Stimulated activated CD8-positive, alpha-beta memory T cell treated with anti-CD3 and anti-CD28 coated beads, Interleukin-4, amount 100 ng/mL, for 24 hours (primary cell): ENCODE results near the gene ZC3H18.

ENCODE experiments used
- DNase-seq: peaks from one replicate; pipeline ENCODE4 v3.0.0-alpha.2; 2020; ENCODE audit warnings: low read depth

ZC3H18 gene

DNA sequence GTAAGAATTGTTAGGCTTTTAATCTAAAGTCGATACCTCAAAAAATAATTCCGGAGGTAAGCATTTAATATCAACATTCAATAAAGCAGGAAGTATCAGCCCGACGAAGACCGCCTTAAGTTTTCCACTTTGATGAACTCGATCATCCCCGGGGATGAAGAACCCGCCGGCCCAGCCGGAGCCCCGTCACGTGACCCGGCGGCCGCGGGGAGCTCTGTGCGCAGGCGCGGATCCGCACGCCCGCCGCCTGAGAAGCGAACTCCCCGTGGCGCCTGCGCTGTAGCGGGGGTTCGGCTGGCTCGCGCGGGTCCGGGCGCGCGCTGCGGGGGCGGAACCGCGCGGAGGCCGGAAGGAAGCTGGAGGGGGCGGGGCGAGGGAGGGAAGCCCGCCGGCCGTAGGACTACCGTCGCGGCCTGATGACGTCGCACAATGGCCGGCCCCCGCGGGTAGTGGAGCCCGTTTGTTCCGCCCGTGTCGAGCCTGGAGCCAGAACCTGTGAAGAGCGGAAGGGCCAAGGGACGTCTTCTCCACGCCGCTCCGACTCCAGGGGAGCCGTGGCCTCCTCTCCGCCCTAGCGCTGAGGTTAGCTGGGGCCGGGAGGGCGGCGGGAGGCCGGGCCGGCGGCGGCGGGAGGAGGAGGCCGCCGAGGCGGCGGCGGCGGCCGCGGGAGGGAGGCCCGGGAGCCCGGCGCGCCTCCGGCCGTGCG, at the start of gene ZC3H18:
ZC3H18 (plus strand) TSS at position 419 of the 706 bp plus-strand sequence. CDS start 6,721 bp downstream, outside the sequence.
- peak; percentile 98 for DNase-seq

DNA sequence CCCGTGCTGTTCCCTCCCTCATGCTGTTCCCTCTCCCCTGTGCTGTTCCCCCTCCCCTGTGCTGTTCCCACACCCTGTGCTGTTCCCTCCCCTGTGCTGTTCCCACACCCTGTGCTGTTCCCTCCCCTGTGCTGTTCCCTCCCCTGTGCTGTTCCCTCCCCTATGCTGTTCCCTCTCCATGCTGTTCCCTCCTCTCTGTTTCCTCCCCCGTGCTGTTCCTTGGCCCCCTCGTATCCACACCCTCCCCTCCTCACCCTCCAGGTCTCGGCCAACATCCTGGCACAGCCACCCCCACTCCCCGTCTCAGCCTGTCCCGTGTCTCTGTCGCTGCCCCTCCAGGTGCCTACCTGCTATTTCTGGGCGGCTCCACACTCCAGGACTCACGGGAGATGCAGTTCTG, 48.5 kb upstream of the ZC3H18 start:
- no peak for DNase-seq

DNA sequence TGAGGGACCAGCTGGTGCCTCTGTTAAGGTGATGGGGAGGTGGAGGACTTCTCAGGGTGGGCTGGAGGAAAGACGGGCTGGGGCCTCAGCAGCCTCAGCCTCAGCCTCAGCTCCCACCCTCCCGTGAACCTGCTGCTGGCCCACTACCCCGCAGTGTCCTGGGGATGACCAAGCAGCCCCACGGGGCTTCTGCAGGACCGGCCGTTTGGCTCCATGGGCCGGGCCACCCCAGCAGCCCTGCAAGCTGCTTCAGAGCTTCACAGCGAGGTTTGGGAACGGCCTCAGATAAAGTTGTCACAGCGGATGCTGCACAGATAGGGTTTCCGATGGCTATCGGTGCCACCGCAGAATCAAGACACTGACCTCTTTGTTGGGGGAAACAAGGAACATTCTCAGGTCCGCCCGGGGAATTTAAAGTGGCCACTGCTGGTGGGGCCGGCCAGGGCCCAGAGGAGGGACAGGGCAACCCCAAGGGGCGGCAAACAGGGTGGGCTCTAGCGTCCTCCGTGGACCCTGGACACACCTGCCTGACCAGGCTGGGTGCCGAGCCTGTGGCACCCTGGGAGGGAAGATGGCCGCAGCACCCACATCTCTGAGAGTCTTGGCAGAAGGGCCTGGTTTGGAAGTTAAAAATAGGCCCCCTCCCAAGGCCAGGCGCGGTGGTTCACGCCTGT, 47.8 kb upstream of the ZC3H18 start:
- DNase-seq = no peak

DNA sequence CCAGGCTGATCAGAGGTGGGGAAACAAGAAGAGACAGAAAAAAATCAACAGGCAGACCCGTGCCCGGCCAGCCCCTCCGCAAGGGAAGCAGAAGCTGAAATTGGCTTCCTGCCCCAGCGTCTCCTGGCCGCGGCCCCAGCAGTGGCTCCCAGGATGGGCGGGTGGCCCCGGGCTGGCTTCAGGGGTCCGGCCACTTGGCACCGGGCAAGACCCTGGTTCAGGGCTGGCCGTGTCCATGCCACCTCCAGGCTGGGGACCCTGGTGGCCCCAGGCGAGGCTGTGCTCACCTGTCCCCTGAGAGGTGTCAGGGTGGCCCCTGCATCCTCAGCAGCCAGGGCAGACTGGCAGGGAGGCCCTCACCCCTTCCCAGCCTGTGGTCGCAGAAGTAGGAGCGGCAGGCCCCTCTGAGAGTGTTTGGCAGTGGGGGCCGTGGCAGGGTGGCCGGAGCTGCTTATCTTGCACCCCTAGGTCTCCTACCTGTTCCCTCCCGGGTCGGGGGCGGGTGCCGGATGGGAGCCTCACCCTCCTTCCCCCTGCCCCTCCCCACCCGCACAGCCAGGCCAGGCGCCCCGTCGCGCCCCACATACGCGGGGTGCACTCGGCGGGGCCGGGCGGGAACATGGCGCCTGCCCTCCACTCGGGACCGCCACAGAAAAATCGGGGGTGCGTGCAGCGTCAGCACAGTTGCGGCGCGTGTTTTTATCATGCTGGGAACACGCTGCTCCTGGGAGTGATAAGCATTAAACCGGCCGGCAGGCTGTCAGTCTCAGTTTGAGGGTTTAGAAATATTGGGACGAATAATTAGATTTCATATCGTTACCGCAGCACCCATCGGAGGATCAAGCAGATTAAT, 46.7 kb upstream of the ZC3H18 start:
- no peak for DNase-seq

DNA sequence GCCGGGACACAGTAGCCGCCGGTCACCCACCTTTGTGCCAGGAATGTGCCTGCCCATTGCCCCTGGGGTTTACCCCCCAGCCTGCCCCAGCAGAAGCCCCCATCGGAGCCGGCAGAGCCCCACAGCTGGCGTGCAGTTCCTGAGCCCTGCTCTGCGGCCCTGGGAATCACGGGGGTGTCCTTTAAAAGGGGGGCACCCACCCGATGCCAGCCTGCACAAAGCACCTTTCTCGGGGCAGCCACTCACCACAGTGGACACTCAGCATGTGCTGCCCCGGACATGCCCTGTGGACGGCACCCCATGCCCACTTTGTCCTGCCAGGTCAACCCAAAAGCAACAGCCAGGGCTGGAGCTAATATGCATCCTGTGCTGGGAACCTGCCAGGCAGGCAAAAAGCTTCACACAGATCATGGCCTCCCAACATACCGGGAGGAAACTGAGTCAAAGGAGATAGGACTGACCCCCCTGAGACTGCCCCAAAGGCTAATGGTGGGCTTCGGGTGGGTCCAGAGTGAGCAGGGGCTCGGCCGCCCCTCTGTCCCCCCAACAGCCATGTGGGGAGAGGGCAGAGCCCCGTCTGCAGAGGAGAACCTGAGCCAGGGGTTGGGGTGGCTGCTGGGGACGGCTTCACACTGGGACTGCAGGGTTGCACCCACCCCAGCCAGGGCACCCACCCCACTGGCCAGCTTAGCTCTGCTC, 45.8 kb upstream of the ZC3H18 start:
- DNase-seq = no peak

DNA sequence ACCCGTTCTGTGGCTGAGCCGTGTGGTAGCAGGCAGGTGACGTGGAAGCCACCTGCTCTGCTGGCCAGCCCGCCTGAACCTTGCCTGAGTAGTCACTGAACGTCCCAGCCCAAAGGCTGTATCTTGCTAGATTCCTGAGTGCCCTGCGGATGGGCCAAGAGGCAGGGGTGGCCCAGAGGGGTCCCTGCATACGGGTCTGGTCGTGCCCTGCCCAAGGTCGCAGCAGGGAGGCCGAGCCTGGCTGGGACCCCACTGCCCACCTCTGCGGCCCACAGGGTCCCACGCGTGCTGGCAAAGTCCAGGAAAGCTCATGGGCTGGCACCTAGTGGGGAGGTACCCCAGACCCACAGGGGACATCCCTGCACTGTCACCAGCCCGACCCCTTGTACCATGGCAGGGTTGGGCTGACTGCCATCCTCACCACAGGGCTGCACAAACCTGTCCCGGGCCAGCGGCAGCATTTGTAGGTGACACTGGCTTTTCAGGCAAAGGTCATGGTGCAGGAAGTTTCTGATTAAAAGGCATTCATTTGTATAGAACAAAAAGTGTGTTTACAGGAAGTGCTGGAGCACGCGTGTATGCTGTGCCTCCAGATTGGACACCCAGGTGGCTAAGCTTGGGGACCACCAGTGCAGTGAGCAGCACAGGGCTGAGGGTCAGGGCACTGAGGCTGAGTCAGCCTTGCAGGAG, 45.1 kb upstream of the ZC3H18 start:
- no peak for DNase-seq

DNA sequence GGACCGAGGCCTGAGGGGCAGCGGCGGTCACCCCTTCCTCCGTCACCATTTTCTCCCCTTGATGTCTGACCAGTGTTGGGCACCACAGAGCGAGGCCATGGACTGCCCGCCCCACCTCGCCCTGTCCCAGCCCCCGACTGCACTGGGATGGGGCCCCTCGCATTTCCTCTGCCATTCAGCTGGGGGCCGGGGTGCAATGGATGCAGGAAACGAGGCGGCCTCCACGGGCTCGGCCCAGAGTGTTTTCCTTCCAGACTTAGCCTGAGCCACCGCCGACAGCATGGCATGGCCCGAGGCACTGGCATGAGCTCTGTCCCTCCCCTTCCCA, 44.6 kb upstream of the ZC3H18 start:
- DNase-seq = no peak

DNA sequence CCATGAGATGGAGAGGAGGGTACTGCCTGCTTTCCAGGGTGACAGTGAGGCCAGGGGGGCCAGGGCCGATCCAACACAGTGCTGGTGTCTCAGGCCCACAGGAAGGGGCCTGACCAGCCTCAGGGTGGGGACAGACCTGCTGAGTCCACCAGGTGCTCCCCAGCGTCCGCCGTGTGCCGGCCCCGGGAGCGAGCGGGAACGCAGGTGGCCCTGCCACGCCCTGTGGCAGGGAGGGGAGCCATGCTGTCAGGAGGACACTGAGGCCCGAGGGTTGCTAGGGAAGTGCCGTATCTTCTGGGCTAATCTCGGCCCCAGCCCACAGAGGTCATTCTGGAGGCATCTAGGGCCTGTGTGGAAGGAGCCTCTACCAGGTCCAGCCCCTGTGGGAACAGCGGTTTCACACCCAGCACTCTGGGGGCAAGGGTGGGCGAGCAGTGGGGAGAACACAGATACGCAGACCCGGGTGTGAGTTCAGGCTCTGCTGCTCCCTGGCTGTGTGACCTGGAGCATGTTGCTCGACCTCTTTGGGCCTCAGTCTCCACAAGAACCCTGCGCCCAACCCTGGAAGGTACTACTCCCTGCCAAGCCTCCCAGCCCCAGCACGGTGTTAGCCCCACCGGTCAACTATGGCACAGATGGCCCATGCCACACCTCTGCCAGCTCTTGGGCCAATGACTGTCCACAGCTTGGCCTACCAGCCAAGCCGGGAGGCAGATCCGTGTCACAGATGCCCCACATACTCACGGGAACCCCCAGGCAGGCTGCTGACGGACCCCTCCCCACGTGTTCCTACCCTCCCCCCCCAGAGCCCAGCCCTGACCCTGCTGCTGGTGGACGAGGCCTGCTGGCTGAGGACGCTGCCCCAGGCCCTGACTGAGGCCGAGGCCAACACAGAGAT, 43.9 kb upstream of the ZC3H18 start:
- DNase-seq = no peak

DNA sequence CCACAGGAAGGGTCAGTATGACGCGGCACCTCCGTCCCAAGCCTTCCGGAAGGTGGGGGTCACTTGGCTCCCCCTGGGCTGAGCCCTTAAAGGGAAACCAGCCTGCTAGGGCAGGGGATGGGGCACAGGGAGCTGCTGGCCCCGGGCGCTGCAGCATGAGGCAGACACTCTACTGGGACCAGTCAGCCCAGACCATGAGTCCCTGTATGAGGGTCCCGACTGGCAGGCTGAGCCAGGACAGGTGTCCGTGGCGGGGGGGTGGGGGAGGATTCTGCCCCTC, 43.4 kb upstream of the ZC3H18 start:
- no peak for DNase-seq

DNA sequence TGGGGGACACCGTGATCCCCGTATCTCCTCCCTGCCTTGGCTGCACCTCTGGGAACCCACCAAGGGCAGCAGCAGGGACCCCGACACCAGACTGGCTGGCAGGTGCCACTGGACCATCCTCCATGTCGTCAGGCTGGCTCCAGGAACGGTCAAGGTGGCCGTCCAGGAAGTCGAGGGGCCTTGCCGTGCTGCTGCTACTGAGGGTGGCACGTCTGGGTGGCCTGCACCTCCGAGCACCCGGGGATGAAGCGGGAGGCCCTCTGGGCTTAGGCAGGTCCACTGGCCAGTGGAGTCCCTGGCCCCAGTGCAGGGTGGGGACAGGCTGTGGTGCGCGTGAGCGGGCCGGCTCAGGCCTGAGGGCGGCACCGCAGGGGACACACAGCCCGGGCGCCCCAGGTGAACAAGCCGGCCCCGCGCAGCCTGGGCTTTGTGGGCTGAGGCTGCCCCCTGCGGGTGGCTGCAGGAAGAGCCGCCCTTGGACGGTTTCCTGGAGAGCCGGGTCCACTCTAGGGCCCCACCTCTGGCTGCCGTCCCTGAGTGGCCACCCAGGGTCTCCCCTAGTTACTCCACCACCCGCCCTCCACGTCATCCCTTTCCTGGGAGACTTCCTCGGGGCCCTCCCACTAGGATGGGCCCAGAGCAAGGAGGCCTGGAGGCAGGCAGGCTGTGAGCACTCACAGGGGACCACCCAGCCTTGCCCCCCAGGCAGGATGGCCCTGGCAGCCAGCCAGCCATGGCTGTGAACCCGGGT, 42.8 kb upstream of the ZC3H18 start:
- DNase-seq = peak; percentile 51

DNA sequence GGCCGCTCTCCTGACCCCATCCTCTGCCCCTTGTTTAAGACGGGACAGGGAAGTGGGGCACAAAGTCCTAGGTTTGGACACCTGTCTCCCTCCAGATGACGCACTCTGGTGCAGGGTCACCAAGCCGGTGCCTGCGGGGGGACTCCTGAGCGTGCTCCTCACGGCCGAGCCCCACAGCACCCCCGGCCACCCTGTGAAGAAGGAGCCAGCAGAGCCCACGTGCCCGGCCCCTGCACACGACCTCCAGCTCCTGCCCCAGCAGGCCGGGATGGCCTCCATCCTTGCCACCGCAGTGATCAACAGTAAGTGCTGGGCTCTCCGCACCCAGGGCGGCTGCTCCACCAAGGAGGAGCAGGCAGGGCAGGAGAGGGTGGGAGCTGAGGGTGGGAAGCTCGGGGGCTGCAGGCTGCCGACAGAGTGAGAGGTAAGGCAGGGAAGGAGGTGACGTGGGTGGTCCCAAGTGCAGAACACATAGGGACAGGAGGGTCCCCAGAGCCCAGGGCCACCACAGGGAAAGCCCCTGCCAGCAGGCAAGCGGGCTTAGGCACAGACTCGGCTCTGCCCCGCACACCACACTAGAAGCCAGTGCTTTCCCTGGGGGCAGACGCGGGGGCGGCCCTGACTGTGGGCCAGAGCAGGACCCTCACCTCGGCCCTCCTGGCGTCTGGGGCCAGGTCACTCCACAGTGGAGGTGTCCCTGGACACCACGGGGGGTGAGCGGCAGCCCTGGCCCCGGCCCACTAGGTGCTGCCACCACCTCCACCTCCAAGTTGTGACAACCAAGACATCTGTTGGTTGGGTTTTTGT, 42.1 kb upstream of the ZC3H18 start:
- DNase-seq = no peak

DNA sequence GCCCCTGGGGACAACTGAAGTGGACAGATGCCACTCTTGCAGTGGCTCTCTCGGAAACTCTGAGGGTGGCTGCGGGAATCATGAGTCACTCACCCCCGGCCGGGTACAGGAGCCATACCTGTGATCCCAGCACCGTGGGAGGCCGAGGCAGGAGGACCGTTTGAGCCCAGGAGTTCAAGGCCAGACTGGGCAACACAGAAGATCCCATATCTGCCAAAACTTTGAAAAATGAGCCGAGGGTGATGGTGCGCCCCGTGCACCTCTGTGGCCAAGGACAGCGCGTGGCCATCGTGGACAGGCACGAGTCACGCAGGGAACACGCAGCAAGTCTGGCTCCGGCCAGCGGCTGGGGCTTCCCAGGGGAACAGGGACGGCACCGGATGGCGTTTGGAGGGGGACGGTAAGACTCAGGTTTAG, 41.3 kb upstream of the ZC3H18 start:
- no peak for DNase-seq

DNA sequence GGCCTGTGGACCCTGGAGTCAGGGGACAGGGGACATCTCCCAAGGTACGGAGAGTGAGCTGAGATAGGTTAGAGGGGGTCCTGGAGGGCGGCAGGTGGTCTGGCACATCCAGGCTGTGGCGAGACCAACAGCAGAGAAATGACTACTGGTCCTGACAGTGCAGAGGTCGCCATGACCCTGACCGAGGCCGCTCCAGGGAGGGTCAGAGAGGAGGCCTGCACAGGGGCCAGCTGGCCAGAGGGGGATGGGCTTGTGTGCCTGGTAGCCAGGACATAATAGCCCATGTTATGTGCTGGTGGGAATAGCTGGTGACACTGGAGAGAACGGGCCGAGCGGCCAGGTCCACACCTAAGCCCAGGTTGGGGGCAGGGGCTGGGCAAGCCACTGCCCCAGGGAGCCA, 40.6 kb upstream of the ZC3H18 start:
- DNase-seq = no peak

DNA sequence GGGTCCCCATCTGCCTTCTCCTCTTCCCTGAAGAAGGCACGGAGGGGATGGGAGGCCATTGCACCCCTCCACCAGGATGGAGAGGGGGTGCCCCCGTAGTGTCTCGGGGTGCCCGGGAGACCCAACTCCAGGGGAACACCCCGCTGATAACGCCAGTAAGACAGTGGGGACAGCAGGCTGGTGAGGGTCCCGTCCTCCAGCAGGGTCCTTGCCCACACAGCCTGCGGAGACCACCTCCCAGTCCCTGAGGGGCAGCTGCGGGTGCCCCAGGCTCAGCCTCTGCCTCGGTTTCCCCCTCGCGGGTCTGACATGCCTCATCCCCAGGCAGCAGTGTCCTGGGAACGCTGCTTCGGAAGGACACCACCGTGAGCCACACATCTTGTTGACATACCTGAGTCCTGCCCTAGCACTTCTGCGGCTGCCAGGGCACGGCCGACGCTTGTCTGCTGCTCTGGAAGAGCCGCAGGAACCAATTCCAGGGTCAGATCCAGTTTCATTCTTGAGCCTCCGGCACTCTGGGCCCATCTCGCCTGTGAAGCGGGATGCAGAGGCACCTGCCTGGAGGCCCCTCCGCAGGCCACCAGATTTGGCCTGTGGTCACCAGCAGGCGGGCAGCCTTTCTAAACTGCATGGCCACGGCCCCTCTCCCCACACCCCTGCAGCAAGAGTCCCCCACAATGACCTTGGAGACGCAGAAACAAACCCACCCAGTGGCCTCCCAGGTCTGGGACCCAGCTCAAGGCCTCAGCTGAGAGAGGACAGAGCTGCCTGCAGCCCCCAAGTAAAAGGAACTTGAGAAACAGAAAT, 39.9 kb upstream of the ZC3H18 start:
- DNase-seq = no peak

DNA sequence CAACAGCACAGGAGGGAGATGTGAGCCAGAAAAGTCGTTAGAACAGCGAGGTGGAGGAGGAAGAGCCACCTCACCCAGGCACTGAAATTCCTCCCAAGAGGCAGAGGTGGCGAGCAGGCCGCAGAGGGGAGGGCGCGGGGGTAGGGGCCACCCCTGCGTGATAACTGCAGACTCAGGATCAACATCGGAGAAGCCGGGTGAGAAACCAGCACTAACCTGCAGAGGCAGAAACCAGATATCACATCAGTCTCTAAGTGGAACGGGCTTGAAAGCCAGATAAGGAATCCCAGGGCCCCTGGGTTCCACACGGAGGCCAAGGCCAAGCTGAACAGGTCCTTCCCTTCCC, 39.4 kb upstream of the ZC3H18 start:
- no peak for DNase-seq

DNA sequence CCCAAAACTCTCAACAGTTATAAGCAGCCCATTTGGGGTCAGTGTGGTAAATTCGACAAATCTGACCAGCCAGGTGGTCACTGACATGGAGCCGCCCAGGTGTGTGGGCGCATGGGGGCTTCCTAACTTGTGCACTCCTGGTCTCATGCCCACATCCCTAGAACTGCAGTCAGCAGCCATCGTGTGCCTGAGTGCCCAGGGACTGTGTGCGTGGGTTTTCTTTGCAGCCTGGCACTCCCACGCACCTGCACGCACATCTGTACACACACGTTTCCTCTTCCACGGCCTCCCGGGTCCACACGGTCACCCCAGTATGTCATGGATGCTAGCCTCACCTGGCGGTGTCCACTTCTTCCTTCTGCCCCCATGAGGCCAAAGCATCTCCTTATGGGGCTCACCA, 38.9 kb upstream of the ZC3H18 start:
- DNase-seq = no peak

DNA sequence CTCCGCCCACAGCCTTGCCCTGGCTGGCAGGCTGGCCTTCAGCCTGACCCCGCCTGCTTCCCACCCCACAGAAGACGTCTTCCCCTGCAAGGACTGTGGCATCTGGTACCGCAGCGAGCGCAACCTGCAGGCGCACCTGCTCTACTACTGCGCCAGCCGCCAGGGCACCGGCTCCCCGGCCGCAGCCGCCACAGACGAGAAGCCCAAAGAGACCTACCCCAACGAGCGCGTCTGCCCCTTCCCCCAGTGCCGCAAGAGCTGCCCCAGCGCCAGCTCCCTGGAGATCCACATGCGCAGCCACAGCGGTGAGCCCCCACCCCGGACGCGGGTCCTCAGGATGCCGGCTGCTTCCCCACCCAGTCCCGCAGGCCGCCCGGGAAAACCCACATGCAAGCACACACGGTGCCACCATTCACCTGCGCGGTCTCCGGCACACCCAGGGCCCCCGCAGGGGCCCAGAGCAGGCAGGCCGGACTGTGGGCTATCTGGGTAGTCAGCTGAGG, 38.2 kb upstream of the ZC3H18 start:
- DNase-seq = no peak

DNA sequence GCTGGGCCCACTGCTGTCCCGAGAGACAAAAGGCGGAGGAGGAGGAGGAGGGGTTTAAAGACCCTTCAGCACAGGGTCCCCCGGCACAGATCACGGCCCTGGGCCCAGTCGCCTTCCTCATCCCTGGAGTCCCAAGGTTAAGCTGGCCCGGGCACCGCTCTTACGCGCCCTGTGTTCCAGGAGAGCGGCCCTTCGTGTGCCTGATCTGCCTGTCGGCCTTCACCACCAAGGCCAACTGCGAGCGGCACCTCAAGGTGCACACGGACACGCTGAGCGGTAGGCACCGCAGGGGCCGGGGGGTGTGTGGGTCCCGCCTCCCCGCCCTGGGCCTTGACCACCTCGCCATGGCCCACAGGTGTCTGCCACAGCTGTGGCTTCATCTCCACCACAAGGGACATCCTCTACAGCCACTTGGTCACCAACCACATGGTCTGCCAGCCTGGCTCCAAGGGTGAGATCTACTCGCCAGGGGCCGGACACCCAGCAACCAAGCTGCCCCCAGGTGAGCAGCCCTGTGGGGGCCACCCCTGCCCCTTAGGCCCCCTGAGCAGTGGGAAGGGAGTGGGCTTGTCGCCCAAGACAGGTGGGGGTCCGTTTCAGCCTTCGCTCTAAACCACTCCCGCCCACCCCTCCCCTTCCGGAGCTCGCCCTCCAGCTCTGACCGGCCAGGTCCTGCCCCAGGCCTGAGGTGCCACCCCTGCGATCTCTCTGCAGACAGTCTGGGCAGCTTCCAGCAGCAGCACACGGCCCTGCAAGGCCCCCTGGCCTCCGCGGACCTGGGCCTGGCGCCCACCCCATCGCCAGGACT, 37.6 kb upstream of the ZC3H18 start:
- no peak for DNase-seq
